Measurements from ENCODE around the gene ERGIC2.

The ERGIC2 gene

DNA sequence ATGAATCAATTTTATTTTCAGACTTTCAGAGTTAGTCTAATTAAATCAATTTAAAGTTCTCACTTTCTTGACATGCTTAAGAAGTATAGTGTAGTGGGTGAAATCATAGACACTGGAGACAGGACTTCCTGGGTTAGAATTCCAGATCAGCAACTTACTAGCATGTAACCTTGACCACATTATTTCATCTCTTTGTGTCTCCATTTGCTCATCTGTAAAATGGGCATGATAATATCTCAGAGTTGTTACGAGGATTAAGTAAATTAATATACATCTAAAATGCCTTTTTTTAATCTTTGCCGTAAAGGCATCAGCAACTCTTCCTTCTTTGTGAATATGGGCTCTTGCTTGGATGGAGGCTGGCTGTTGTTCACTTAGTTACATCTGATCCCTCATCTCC, 1.3 kb upstream of the ERGIC2 start:
- no peaks in the 10 kb centered on the region for H3K27me3 ChIP-seq (ENCODE audit: control insufficient read depth in 5 of 5, insufficient read depth in 4 of 5, low read length in 5 of 5)
- H3K4me3 ChIP-seq (ENCODE audit: low read depth in 1 of 5, low read length in 5 of 5), result no peak overlapping the region
- H3K4me1 ChIP-seq (ENCODE audit: control insufficient read depth in 5 of 5, insufficient read depth in 5 of 5, low read length in 5 of 5), result peaks cover 0 to 22% (median 17%) of the 10 kb centered on the region in 5 donors
- H3K27ac ChIP-seq (ENCODE audit: low read depth, low read length), result no peak overlapping the region
- no peak overlapping the region for H3K9ac ChIP-seq (ENCODE audit: low read length in 5 of 5)
- peaks cover 0 to 11% (median 2%) of the 10 kb centered on the region in 5 donors for H3K36me3 ChIP-seq (ENCODE audit: control insufficient read depth in 5 of 5, insufficient read depth in 5 of 5, low read length in 5 of 5)
- no peaks in the 10 kb centered on the region for H3K9me3 ChIP-seq (ENCODE audit: control insufficient read depth in 5 of 5, low read length in 5 of 5)

GRCh38 chr12:29376118-29376517, 4.9 kb downstream of the ERGIC2 start:
- no peak overlapping the region for H3K27ac ChIP-seq (ENCODE audit: low read depth, low read length)
- H3K4me3 ChIP-seq (ENCODE audit: low read depth in 1 of 5, low read length in 5 of 5), result no peak overlapping the region
- H3K36me3 ChIP-seq (ENCODE audit: control insufficient read depth in 5 of 5, insufficient read depth in 5 of 5, low read length in 5 of 5), result peaks cover 3 to 11% (median 4%) of the 10 kb centered on the region in 5 donors
- no peak overlapping the region for H3K9ac ChIP-seq (ENCODE audit: low read length in 5 of 5)
- peaks cover 0 to 16% (median 13%) of the 10 kb centered on the region in 5 donors for H3K4me1 ChIP-seq (ENCODE audit: control insufficient read depth in 5 of 5, insufficient read depth in 5 of 5, low read length in 5 of 5)
- H3K9me3 ChIP-seq (ENCODE audit: control insufficient read depth in 5 of 5, low read length in 5 of 5), result no peaks in the 10 kb centered on the region
- H3K27me3 ChIP-seq (ENCODE audit: control insufficient read depth in 5 of 5, insufficient read depth in 4 of 5, low read length in 5 of 5), result no peaks in the 10 kb centered on the region

GRCh38 chr12:29374913-29375312, 6.1 kb downstream of the ERGIC2 start:
- H3K4me3 ChIP-seq (ENCODE audit: low read depth in 1 of 5, low read length in 5 of 5), result no peak overlapping the region
- no peak overlapping the region for H3K9ac ChIP-seq (ENCODE audit: low read length in 5 of 5)
- H3K4me1 ChIP-seq (ENCODE audit: control insufficient read depth in 5 of 5, insufficient read depth in 5 of 5, low read length in 5 of 5), result peaks cover 0 to 8% (median 7%) of the 10 kb centered on the region in 5 donors
- H3K27ac ChIP-seq (ENCODE audit: low read depth, low read length), result no peak overlapping the region
- H3K36me3 ChIP-seq (ENCODE audit: control insufficient read depth in 5 of 5, insufficient read depth in 5 of 5, low read length in 5 of 5), result peaks cover 4 to 13% (median 6%) of the 10 kb centered on the region in 5 donors
- H3K9me3 ChIP-seq (ENCODE audit: control insufficient read depth in 5 of 5, low read length in 5 of 5), result no peaks in the 10 kb centered on the region
- no peaks in the 10 kb centered on the region for H3K27me3 ChIP-seq (ENCODE audit: control insufficient read depth in 5 of 5, insufficient read depth in 4 of 5, low read length in 5 of 5)

GRCh38 chr12:29374012-29374411, 7.0 kb downstream of the ERGIC2 start:
- Histone ChIP-seq H3K4me3 (ENCODE audit: low read depth in 1 of 5, low read length in 5 of 5) (no peak overlapping the region), H3K9ac (ENCODE audit: low read length in 5 of 5) (no peak overlapping the region), H3K27me3 (ENCODE audit: control insufficient read depth in 5 of 5, insufficient read depth in 4 of 5, low read length in 5 of 5) (no peaks in the 10 kb centered on the region), H3K27ac (ENCODE audit: low read depth, low read length) (no peak overlapping the region), H3K36me3 (ENCODE audit: control insufficient read depth in 5 of 5, insufficient read depth in 5 of 5, low read length in 5 of 5) (peaks cover 5 to 21% (median 9%) of the 10 kb centered on the region in 5 donors), H3K9me3 (ENCODE audit: control insufficient read depth in 5 of 5, low read length in 5 of 5) (no peaks in the 10 kb centered on the region), H3K4me1 (ENCODE audit: control insufficient read depth in 5 of 5, insufficient read depth in 5 of 5, low read length in 5 of 5) (no peaks in the 10 kb centered on the region)

DNA sequence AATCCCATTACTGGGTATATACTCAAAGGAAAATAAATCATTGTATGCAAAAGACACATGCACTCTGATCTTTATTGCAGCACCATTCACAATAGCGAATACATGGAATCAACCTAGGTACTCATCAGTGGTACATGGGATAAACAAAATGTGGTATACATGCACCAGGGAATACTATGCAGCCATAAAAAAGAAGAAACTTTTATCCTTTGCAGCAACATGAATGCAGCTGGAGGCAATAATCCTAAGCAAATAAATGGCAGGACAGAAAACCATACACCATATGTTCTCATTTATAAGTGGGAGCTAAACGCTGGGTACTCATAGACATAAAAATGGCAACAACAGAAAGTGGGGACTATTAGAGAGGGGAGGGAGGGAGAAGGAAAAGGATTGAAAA, 15.9 kb downstream of the ERGIC2 start:
- H3K9ac ChIP-seq (ENCODE audit: low read length in 5 of 5), result no peak overlapping the region
- H3K4me3 ChIP-seq (ENCODE audit: low read depth in 1 of 5, low read length in 5 of 5), result no peak overlapping the region
- H3K4me1 ChIP-seq (ENCODE audit: control insufficient read depth in 5 of 5, insufficient read depth in 5 of 5, low read length in 5 of 5), result peaks cover 0 to 5% (median 0%) of the 10 kb centered on the region in 5 donors
- peaks cover 18 to 44% (median 27%) of the 10 kb centered on the region in 5 donors for H3K36me3 ChIP-seq (ENCODE audit: control insufficient read depth in 5 of 5, insufficient read depth in 5 of 5, low read length in 5 of 5)
- peaks cover 0 to 3% (median 0%) of the 10 kb centered on the region in 5 donors for H3K9me3 ChIP-seq (ENCODE audit: control insufficient read depth in 5 of 5, low read length in 5 of 5)
- H3K27me3 ChIP-seq (ENCODE audit: control insufficient read depth in 5 of 5, insufficient read depth in 4 of 5, low read length in 5 of 5), result no peaks in the 10 kb centered on the region
- no peak overlapping the region for H3K27ac ChIP-seq (ENCODE audit: low read depth, low read length)

DNA sequence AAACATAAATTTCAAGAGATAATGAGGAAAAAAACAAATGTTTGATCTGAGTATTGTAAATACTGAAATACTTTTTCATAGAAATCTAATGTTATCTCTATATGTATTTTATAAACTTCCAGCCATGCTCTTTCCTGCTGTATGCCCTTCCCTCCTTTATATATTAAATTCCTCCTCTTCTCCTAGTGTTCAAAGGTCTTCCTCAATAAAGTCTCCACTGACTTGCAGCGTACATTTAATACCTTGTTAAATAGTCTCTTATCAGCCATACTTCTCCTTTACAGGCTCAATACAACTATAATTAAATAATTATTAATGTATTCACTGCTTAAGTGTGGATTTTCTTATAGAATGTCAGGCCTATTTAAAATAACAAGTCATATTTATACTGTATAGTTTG, 26.0 kb downstream of the ERGIC2 start:
- H3K4me1 ChIP-seq (ENCODE audit: control insufficient read depth in 5 of 5, insufficient read depth in 5 of 5, low read length in 5 of 5), result no peaks in the 10 kb centered on the region
- H3K9me3 ChIP-seq (ENCODE audit: control insufficient read depth in 5 of 5, low read length in 5 of 5), result no peaks in the 10 kb centered on the region
- peaks cover 7 to 50% (median 32%) of the 10 kb centered on the region in 5 donors for H3K36me3 ChIP-seq (ENCODE audit: control insufficient read depth in 5 of 5, insufficient read depth in 5 of 5, low read length in 5 of 5)
- no peak overlapping the region for H3K4me3 ChIP-seq (ENCODE audit: low read depth in 1 of 5, low read length in 5 of 5)
- H3K27me3 ChIP-seq (ENCODE audit: control insufficient read depth in 5 of 5, insufficient read depth in 4 of 5, low read length in 5 of 5), result no peaks in the 10 kb centered on the region
- H3K9ac ChIP-seq (ENCODE audit: low read length in 5 of 5), result no peak overlapping the region
- H3K27ac ChIP-seq (ENCODE audit: low read depth, low read length), result no peak overlapping the region

- no peaks in the 10 kb centered on the region for H3K4me1 ChIP-seq (ENCODE audit: control insufficient read depth in 5 of 5, insufficient read depth in 5 of 5, low read length in 5 of 5)
- no peaks in the 10 kb centered on the region for H3K27me3 ChIP-seq (ENCODE audit: control insufficient read depth in 5 of 5, insufficient read depth in 4 of 5, low read length in 5 of 5)
- no peak overlapping the region for H3K9ac ChIP-seq (ENCODE audit: low read length in 5 of 5)
- H3K9me3 ChIP-seq (ENCODE audit: control insufficient read depth in 5 of 5, low read length in 5 of 5), result no peaks in the 10 kb centered on the region
- no peak overlapping the region for H3K4me3 ChIP-seq (ENCODE audit: low read depth in 1 of 5, low read length in 5 of 5)
- H3K27ac ChIP-seq (ENCODE audit: low read depth, low read length), result no peak overlapping the region
- peaks cover 6 to 37% (median 17%) of the 10 kb centered on the region in 5 donors for H3K36me3 ChIP-seq (ENCODE audit: control insufficient read depth in 5 of 5, insufficient read depth in 5 of 5, low read length in 5 of 5)
Observed at GRCh38 chr12:29350080-29350479, 30.9 kb downstream of the ERGIC2 start.

DNA sequence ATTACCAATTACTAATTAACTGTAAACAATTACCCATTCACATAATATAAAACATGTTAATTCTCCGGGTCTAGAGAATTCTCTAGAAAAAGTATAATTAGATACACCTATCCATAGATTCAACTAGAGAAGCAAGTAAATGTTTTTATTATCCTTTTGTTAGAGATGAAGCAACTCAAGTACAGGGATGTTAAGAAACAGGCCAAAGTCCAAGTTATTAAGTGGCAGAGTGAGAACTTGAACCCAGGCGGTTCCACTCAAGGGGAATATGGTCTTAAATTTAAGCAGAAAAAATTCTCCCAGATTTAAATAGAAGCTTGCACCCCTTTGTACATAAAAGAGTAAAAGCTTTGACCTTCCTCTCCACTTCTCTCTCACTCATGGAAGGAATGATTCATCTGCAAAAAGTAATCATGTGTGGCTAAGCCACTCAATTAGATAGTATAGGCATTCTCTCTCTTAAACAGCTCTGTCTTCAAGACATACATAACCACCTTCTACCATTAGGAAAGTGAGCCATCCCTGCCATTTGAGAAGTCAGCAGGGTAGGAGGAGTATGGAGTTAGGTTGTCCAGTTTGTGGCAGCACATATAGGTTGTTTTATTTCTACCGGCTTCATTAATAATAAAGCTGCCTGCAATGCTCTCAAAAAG, 34.1 kb downstream of the ERGIC2 start:
- Histone ChIP-seq H3K4me1 (ENCODE audit: control insufficient read depth in 5 of 5, insufficient read depth in 5 of 5, low read length in 5 of 5) (no peaks in the 10 kb centered on the region), H3K9ac (ENCODE audit: low read length in 5 of 5) (peak overlapping the region in 1 of 5 donors; percentile 30), H3K27me3 (ENCODE audit: control insufficient read depth in 5 of 5, insufficient read depth in 4 of 5, low read length in 5 of 5) (no peaks in the 10 kb centered on the region), H3K9me3 (ENCODE audit: control insufficient read depth in 5 of 5, low read length in 5 of 5) (no peaks in the 10 kb centered on the region), H3K27ac (ENCODE audit: low read depth, low read length) (no peak overlapping the region), H3K36me3 (ENCODE audit: control insufficient read depth in 5 of 5, insufficient read depth in 5 of 5, low read length in 5 of 5) (peaks cover 18 to 43% (median 22%) of the 10 kb centered on the region in 5 donors), H3K4me3 (ENCODE audit: low read depth in 1 of 5, low read length in 5 of 5) (no peak overlapping the region)

GRCh38 chr12:29343022-29343799, 37.8 kb downstream of the ERGIC2 start:
- Histone ChIP-seq H3K9me3 (ENCODE audit: control insufficient read depth in 5 of 5, low read length in 5 of 5) (no peaks in the 10 kb centered on the region), H3K27ac (ENCODE audit: low read depth, low read length) (no peak overlapping the region), H3K4me1 (ENCODE audit: control insufficient read depth in 5 of 5, insufficient read depth in 5 of 5, low read length in 5 of 5) (no peaks in the 10 kb centered on the region), H3K36me3 (ENCODE audit: control insufficient read depth in 5 of 5, insufficient read depth in 5 of 5, low read length in 5 of 5) (peaks cover 32 to 57% (median 40%) of the 10 kb centered on the region in 5 donors), H3K9ac (ENCODE audit: low read length in 5 of 5) (no peak overlapping the region), H3K4me3 (ENCODE audit: low read depth in 1 of 5, low read length in 5 of 5) (no peak overlapping the region), H3K27me3 (ENCODE audit: control insufficient read depth in 5 of 5, insufficient read depth in 4 of 5, low read length in 5 of 5) (no peaks in the 10 kb centered on the region)

DNA sequence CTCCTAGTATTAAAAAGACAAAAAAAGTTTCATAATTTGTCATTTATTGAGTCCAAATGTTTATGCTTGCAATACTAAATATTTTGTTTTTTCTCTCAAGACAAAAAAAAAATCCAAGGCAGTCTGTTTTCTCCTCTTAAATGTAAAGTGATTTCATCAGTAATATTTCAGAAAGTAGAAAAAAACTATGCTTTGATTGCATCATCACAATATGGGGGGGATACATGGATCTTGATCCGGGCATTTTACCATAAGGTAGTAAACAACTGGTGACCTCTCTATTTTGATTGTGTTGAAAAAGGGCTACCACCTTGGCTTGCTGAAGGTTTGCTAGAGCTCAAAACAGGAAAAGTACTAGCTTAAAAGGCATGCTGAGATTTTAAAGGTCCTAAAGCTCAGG, 43.6 kb downstream of the ERGIC2 start:
- Histone ChIP-seq H3K27ac (ENCODE audit: low read depth, low read length) (no peak overlapping the region), H3K27me3 (ENCODE audit: control insufficient read depth in 5 of 5, insufficient read depth in 4 of 5, low read length in 5 of 5) (no peaks in the 10 kb centered on the region), H3K9ac (ENCODE audit: low read length in 5 of 5) (no peak overlapping the region), H3K9me3 (ENCODE audit: control insufficient read depth in 5 of 5, low read length in 5 of 5) (no peaks in the 10 kb centered on the region), H3K36me3 (ENCODE audit: control insufficient read depth in 5 of 5, insufficient read depth in 5 of 5, low read length in 5 of 5) (peaks cover 14 to 31% (median 22%) of the 10 kb centered on the region in 5 donors), H3K4me1 (ENCODE audit: control insufficient read depth in 5 of 5, insufficient read depth in 5 of 5, low read length in 5 of 5) (no peaks in the 10 kb centered on the region), H3K4me3 (ENCODE audit: low read depth in 1 of 5, low read length in 5 of 5) (no peak overlapping the region)
